Esophagus muscularis mucosa (tissue), 4 donors: ENCODE results near the gene APOBEC3A.

Experiments
- EP300 ChIP-seq: sonication (generic); formaldehyde crosslinking; IDR thresholded peaks from one replicate; pipeline ENCODE4 v1.6.1; 2017; ENCODE audit warnings: antibody characterized with exemption
- POLR2A ChIP-seq: fragments of 450-650 bp; IDR thresholded peaks from one replicate; pipeline ENCODE4 v1.6.1; 2017; ENCODE audit warnings: antibody characterized with exemption, moderate library complexity, mild to moderate bottlenecking, low read depth
- POLR2AphosphoS5 ChIP-seq, 2 donors: sonication (generic); formaldehyde crosslinking; IDR thresholded peaks; one replicate each; pipeline ENCODE4 v1.6.1; 2017; ENCODE audit warnings: antibody characterized with exemption in 2 of 2
- TF ChIP-seq, protein P1 (sequence below), 3 experiments: fragments of 200-600 bp in 2 of 3; fragments of 450-650 bp in 1 of 3; sonication (generic) in 2 of 3; IDR thresholded peaks; one replicate each; pipeline ENCODE4 v1.5.1; 2017 to 2019; ENCODE audit warnings: antibody characterized with exemption in 3 of 3, mild to moderate bottlenecking in 2 of 3, moderate library complexity in 1 of 3

DNA sequence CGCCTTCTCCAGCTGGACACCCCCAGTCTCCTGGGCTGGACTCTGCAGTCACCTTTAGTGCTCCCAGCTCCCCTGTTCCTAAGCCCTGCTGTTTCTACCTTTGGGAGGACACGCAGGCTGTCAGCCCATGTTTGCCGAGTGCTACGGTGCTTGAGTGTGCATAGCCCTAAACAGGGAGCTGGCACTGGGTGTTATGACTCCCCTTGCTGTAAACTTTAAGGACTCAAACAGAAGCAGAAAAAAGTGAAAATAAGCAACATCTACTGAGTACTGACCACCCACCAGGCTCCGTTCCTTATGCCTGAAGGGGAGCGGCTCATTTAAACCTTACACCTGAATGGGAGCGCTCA is 17.4 kb downstream of the APOBEC3A start:
- TF ChIP-seq POLR2A (no peak), POLR2AphosphoS5 (IDR thresholded peaks at IDR 0.05) (no peak), EP300 (no peak)
- TF ChIP-seq, protein P1, sequence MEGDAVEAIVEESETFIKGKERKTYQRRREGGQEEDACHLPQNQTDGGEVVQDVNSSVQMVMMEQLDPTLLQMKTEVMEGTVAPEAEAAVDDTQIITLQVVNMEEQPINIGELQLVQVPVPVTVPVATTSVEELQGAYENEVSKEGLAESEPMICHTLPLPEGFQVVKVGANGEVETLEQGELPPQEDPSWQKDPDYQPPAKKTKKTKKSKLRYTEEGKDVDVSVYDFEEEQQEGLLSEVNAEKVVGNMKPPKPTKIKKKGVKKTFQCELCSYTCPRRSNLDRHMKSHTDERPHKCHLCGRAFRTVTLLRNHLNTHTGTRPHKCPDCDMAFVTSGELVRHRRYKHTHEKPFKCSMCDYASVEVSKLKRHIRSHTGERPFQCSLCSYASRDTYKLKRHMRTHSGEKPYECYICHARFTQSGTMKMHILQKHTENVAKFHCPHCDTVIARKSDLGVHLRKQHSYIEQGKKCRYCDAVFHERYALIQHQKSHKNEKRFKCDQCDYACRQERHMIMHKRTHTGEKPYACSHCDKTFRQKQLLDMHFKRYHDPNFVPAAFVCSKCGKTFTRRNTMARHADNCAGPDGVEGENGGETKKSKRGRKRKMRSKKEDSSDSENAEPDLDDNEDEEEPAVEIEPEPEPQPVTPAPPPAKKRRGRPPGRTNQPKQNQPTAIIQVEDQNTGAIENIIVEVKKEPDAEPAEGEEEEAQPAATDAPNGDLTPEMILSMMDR (IDR thresholded peaks at IDR 0.05), result no peak
